H1 (cell line): ENCODE results near the gene TPD52L2. TPM values are rescaled to one million over a fixed set of nuclear protein-coding genes. Genes with fewer than 3 reads are reported as not detected.

Source experiments
- CTCF ChIA-PET: fragments of 300-600 bp; sonication (Branson Sonifier 250); formaldehyde crosslinking; loops from one replicate; lab custom pipeline; 2021; ENCODE audit not compliant: partially characterized antibody; lab: Charles Lee
- POLR2A ChIA-PET: fragments of 300-600 bp; sonication (Branson Sonifier 250); formaldehyde crosslinking; loops from one replicate; lab custom pipeline; 2021; ENCODE audit warnings: inconsistent platforms; ENCODE audit not compliant: partially characterized antibody; lab: Charles Lee
- DNase-seq, 2 experiments: peaks; one replicate each; pipeline versions ENCODE4 v3.0.0 to v3.0.0-alpha.2; 2010 to 2022; ENCODE audit warnings: low spot score in 2 of 2, low read depth in 1 of 2, mixed read lengths in 1 of 2
- FAIRE-seq: peaks from 2 replicates; lab custom pipeline; 2011; peaks lifted over from hg19 to GRCh38; lab: Jason Lieb, UNC
- H2AFZ ChIP-seq: 2 replicates; pipeline ENCODE4 v1.8.1; 2012; ENCODE audit warnings: low read length, inconsistent platforms
- H2AK5ac ChIP-seq: 2 replicates; pipeline ENCODE4 v1.6.1; 2013; ENCODE audit warnings: low read depth, low read length
- H2BK120ac ChIP-seq: replicated peaks from 2 replicates; pipeline ENCODE3; 2013; ENCODE audit warnings: low read depth, low read length, inconsistent platforms
- H2BK12ac ChIP-seq: 2 replicates; pipeline ENCODE4 v1.6.1; 2013; ENCODE audit warnings: low read depth, low read length
- H2BK15ac ChIP-seq: 2 replicates; pipeline ENCODE4 v1.6.1; 2013; ENCODE audit warnings: low read length
- H2BK20ac ChIP-seq: 2 replicates; pipeline ENCODE4 v1.6.1; 2013; ENCODE audit warnings: low read length
- H2BK5ac ChIP-seq: 2 replicates; pipeline ENCODE4 v1.6.1; 2013; ENCODE audit warnings: low read depth, low read length
- H3K14ac ChIP-seq: 2 replicates; pipeline ENCODE4 v1.6.1; 2013; ENCODE audit warnings: inconsistent platforms; ENCODE audit not compliant: insufficient read length
- H3K18ac ChIP-seq: 2 replicates; pipeline ENCODE4 v1.6.1; 2013; ENCODE audit warnings: low read length; ENCODE audit errors: extremely low read depth
- H3K23ac ChIP-seq: 2 replicates; pipeline ENCODE4 v1.6.1; 2013; ENCODE audit warnings: inconsistent platforms; ENCODE audit not compliant: insufficient read length
- H3K23me2 ChIP-seq: 2 replicates; pipeline ENCODE4 v1.6.1; 2013; ENCODE audit warnings: low read depth, low read length
- H3K27ac ChIP-seq: 2 replicates; pipeline ENCODE4 v1.6.1; 2011; ENCODE audit warnings: low read depth, low read length, inconsistent platforms
- H3K27me3 ChIP-seq, 4 experiments: replicated peaks in 1 of 4; 1 replicate in 1 of 4; 2 replicates in 3 of 4; pipeline versions ENCODE4 v1.6.1 to v1.8.1; 2011 to 2013; ENCODE audit warnings: low read length in 3 of 4, mild to moderate bottlenecking in 3 of 4, inconsistent platforms in 2 of 4, mixed read lengths in 2 of 4, moderate library complexity in 1 of 4; ENCODE audit not compliant: control insufficient read depth in 3 of 4, insufficient read depth in 3 of 4; ENCODE audit errors: extremely low read depth in 1 of 4
- H3K36me3 ChIP-seq, 4 experiments: 2 replicates each; pipeline versions ENCODE4 v1.6.1 to v1.8.1; 2011 to 2013; ENCODE audit warnings: mild to moderate bottlenecking in 4 of 4, low read length in 3 of 4, moderate library complexity in 2 of 4, control low read depth in 1 of 4, inconsistent platforms in 1 of 4; ENCODE audit not compliant: insufficient read depth in 4 of 4, control insufficient read depth in 2 of 4
- H3K4ac ChIP-seq: replicated peaks from 2 replicates; pipeline ENCODE3; 2013; ENCODE audit warnings: low read length, low read depth, mixed read lengths, inconsistent platforms; ENCODE audit not compliant: insufficient read length
- H3K4me1 ChIP-seq, 4 experiments: replicated peaks in 1 of 4; 1 replicate in 1 of 4; 2 replicates in 3 of 4; pipeline versions ENCODE4 v1.6.1 to v1.8.1; 2011 to 2013; ENCODE audit warnings: low read length in 3 of 4, inconsistent platforms in 2 of 4, mixed read lengths in 1 of 4; ENCODE audit not compliant: insufficient read depth in 4 of 4, control insufficient read depth in 3 of 4
- H3K4me2 ChIP-seq, 2 experiments: 2 replicates each; pipeline versions ENCODE4 v1.6.1 to v1.8.1; 2011 to 2013; ENCODE audit warnings: low read depth in 2 of 2, low read length in 2 of 2, control low read depth in 1 of 2, inconsistent platforms in 1 of 2, mild to moderate bottlenecking in 1 of 2; ENCODE audit not compliant: insufficient read depth in 1 of 2
- H3K4me3 ChIP-seq, 4 experiments: fragments of 200-600, 300-600 bp in 1 of 4; sonication (generic), shearing (Covaris generic), sonication (Bioruptor Twin) in 1 of 4; 2 replicates each; pipeline versions ENCODE4 v1.5.1 to v1.8.1; 2011 to 2016; ENCODE audit warnings: low read length in 4 of 4, low read depth in 3 of 4, control low read depth in 2 of 4, inconsistent platforms in 2 of 4, mild to moderate bottlenecking in 2 of 4, mixed read lengths in 1 of 4, moderate library complexity in 1 of 4; ENCODE audit not compliant: insufficient read depth in 2 of 4; ENCODE audit errors: extremely low read depth in 1 of 4
- H3K56ac ChIP-seq: replicated peaks from 2 replicates; pipeline ENCODE3; 2013; ENCODE audit warnings: low read depth, mild to moderate bottlenecking, mixed read lengths, low read length, inconsistent platforms; ENCODE audit not compliant: insufficient read length
- H3K79me1 ChIP-seq: 2 replicates; pipeline ENCODE4 v1.6.1; 2013; ENCODE audit warnings: low read depth, low read length, control low read depth
- H3K79me2 ChIP-seq, 2 experiments: 2 replicates each; pipeline versions ENCODE4 v1.6.1 to v1.8.1; 2012 to 2013; ENCODE audit warnings: low read length in 2 of 2, mild to moderate bottlenecking in 2 of 2, inconsistent platforms in 1 of 2; ENCODE audit not compliant: insufficient read depth in 2 of 2, control insufficient read depth in 1 of 2
- H3K9ac ChIP-seq, 4 experiments: replicated peaks in 1 of 4; 1 replicate in 1 of 4; 2 replicates in 3 of 4; pipeline versions ENCODE4 v1.6.1 to v1.8.1; 2011 to 2013; ENCODE audit warnings: low read depth in 3 of 4, low read length in 3 of 4, control low read depth in 2 of 4, mild to moderate bottlenecking in 2 of 4, moderate library complexity in 2 of 4, inconsistent platforms in 1 of 4; ENCODE audit errors: extremely low read depth in 1 of 4
- H3K9me3 ChIP-seq, 2 experiments: 2 replicates each; pipeline versions ENCODE4 v1.6.1 to v1.8.1; 2012 to 2013; ENCODE audit warnings: mild to moderate bottlenecking in 2 of 2, moderate library complexity in 2 of 2, control low read depth in 1 of 2, inconsistent platforms in 1 of 2, low read depth in 1 of 2, low read length in 1 of 2, mixed read lengths in 1 of 2; ENCODE audit not compliant: insufficient read depth in 2 of 2
- H4K20me1 ChIP-seq, 2 experiments: replicated peaks in 1 of 2; 2 replicates each; pipeline versions ENCODE3 to v1.8.1; 2011 to 2013; ENCODE audit warnings: inconsistent platforms in 2 of 2, low read length in 2 of 2, mild to moderate bottlenecking in 1 of 2; ENCODE audit not compliant: insufficient read depth in 2 of 2, control insufficient read depth in 1 of 2
- H4K5ac ChIP-seq: 2 replicates; pipeline ENCODE4 v1.6.1; 2013; ENCODE audit warnings: low read length, low read depth, mixed read lengths, inconsistent platforms; ENCODE audit not compliant: insufficient read length
- H4K8ac ChIP-seq: 2 replicates; pipeline ENCODE4 v1.8.0; 2013; ENCODE audit warnings: mild to moderate bottlenecking, moderate library complexity, low read length, inconsistent platforms; ENCODE audit not compliant: insufficient read depth; ENCODE audit errors: extremely low read depth
- H4K91ac ChIP-seq: replicated peaks from 2 replicates; pipeline ENCODE3; 2013; ENCODE audit warnings: low read length, mixed read lengths, inconsistent platforms; ENCODE audit not compliant: insufficient read length
- ASH2L ChIP-seq: fragments of 200-600, 300-600 bp; sonication (generic); IDR thresholded peaks from one replicate; pipeline ENCODE4 v1.7.1; 2017; ENCODE audit warnings: low read length
- CBX5 ChIP-seq: fragments of 300-800, 300-1000 bp; sonication (generic); IDR thresholded peaks from 2 replicates; pipeline ENCODE4 v1.7.1; 2016; ENCODE audit warnings: antibody characterized with exemption, low read length, low read depth
- CBX8 ChIP-seq: fragments of 300-800, 300-1000 bp; sonication (generic); IDR thresholded peaks from 2 replicates; pipeline ENCODE4 v1.7.1; 2016; ENCODE audit warnings: low read depth, low read length, borderline replicate concordance
- CHD1 ChIP-seq: IDR thresholded peaks from 2 replicates; pipeline ENCODE4 v1.6.1; 2012; ENCODE audit warnings: low read depth, low read length, improper control_type of control experiment
- CREB1 ChIP-seq: IDR thresholded peaks from 2 replicates; pipeline ENCODE4 v1.6.1; 2012; ENCODE audit warnings: inconsistent platforms
- EP300 ChIP-seq, 2 experiments: IDR thresholded peaks; 1 replicate in 1 of 2; 2 replicates in 1 of 2; pipeline ENCODE4 v1.6.1; 2011 to 2012; ENCODE audit warnings: low read depth in 2 of 2, low read length in 2 of 2, mild to moderate bottlenecking in 2 of 2, borderline replicate concordance in 1 of 2, inconsistent platforms in 1 of 2, moderate library complexity in 1 of 2
- EZH2 ChIP-seq: fragments of 200-600 bp; sonication (generic); IDR thresholded peaks from 2 replicates; pipeline ENCODE4 v1.7.1; 2012; ENCODE audit warnings: low read depth, mild to moderate bottlenecking, moderate library complexity, low read length, inconsistent platforms; ENCODE audit not compliant: severe bottlenecking
- GTF2F1 ChIP-seq: IDR thresholded peaks from 2 replicates; pipeline ENCODE4 v1.6.1; 2012; ENCODE audit warnings: low read depth, low read length, improper control_type of control experiment, borderline replicate concordance
- MAFK ChIP-seq: IDR thresholded peaks from 2 replicates; pipeline ENCODE4 v1.6.1; 2012; ENCODE audit warnings: low read depth, mild to moderate bottlenecking, improper control_type of control experiment, low read length
- NRF1 ChIP-seq: IDR thresholded peaks from 2 replicates; pipeline ENCODE4 v1.6.1; 2011; ENCODE audit warnings: mild to moderate bottlenecking, low read depth, low read length, improper control_type of control experiment
- SIN3A ChIP-seq, 2 experiments: IDR thresholded peaks in 1 of 2; conservative IDR thresholded peaks in 1 of 2; 2 replicates each; pipeline ENCODE4 v1.6.1; 2011 to 2012; ENCODE audit warnings: low read length in 2 of 2, improper control_type of control experiment in 1 of 2, low read depth in 1 of 2, mild to moderate bottlenecking in 1 of 2
- WGBS, 2 experiments: shearing (Covaris generic) in 1 of 2; methylation state at CpG; one replicate each; pipeline versions ENCODE4 v1.1.6 to v1.1.7; 2013 to 2015; ENCODE audit warnings: low lambda C conversion rate in 2 of 2, mixed read lengths in 2 of 2, inconsistent platforms in 1 of 2, low coverage in 1 of 2, missing lambda C conversion rate in 1 of 2; ENCODE audit not compliant: insufficient replicate concordance in 2 of 2, insufficient coverage in 1 of 2, insufficient read length in 1 of 2; ENCODE audit errors: extremely low coverage in 1 of 2, missing lambda C conversion rate in 1 of 2; 5-methylcytosine and 5-hydroxymethylcytosine counted together
- polyA plus RNA-seq, 7 experiments: library from polyadenylated mRNA; depleted of rRNA in 3 of 7; stranded (reverse) in 5 of 7; unstranded in 2 of 7; fragments of >200 nt in 5 of 7; fragments of 200-250 nt in 2 of 7; gene quantifications; 1 replicate in 5 of 7; 2 replicates in 1 of 7; 4 replicates in 1 of 7; pipeline versions ENCODE4 v1.2.1 to v1.2.3, GENCODE V29; 2011 to 2013; ENCODE audit warnings: missing spikeins in 2 of 7, mixed read lengths in 2 of 7
- total RNA-seq: library from RNA; stranded (reverse); fragmentation: NEBNext Ultra II Directional; extraction: Animal tissue kit (Norgen Biotek cat#: 25700); gene quantifications from 2 replicates; pipeline ENCODE4 v1.2.1, GENCODE V29; 2021

The TPD52L2 gene
- total and polyA plus RNA-seq, 2 of the 8 experiments (the other 6 are each of a cell fraction or from before 2014, with no cell fraction given) = 77.1 to 80.2 TPM

DNA sequence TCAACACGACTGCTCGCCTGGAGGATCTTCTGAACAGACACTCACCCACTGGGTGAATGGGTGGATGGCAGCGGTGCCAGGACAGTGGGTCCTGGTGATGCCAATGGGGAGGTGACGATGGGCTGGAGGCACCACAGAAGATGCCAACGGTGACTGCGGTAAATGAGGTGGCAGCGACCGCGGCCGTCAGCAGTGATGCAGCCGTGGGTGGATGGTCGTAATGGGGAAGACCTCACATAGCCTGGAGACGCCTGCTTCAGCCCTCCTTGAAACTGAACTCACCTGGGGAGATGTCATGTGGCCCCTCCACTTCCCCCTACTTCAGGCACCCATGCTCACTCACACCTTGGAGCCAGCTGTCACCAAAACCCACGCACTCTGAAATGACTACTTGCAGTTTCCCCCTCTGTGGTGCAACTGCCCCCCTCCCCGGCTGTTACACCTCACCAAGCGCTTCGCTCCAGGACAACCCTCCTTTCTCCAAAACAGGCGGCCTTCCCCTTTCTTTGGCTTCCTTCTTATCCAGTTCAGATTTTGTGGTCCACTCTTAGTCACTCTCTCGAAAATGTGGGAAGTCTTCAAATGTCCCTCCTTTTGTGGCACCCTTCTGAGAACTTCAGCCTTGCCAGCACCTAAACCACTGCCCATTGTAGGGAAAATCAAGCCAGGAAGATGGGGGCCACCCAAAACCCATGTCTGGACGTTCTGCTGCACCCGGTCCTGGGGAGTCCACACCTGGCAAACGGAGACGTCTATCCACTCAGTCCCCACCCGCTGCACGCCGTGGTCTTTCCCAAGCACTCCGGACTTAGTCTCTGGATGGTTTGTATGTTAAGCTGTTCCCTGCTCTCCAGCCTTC lies 14.2 kb upstream of the TPD52L2 start:
- Histone ChIP-seq H3K4me3 (no peak overlapping the region), H2AK5ac (no peak overlapping the region), H2BK20ac (no peak overlapping the region; the same call in 1 of the 2 replicates), H3K79me1 (no peaks in the 10 kb centered on the region), H3K4ac (no peak overlapping the region), H3K79me2 (no peaks in the 10 kb centered on the region), H3K4me2 (no peak overlapping the region), H3K56ac (no peak overlapping the region), H3K36me3 (no peaks in the 10 kb centered on the region), H3K27me3 (no peaks in the 10 kb centered on the region), H3K4me1 (peaks cover 6 to 48% (median 39%) of the 10 kb centered on the region in 4 experiments), H4K5ac (no peak overlapping the region), H3K9me3 (no peaks in the 10 kb centered on the region), H3K23ac (no peak overlapping the region), H2AFZ (no peak overlapping the region), H2BK12ac (peak overlapping the region; percentile 80; the same call in 1 of the 2 replicates), H3K23me2 (peaks cover 16% of the 10 kb centered on the region; the same call in 1 of the 2 replicates), H4K20me1 (peaks cover 0 to 4% of the 10 kb centered on the region in 2 experiments), H3K27ac (no peak overlapping the region), H4K91ac (peak overlapping the region; percentile 22), H4K8ac (no peak overlapping the region), H2BK5ac (peak overlapping the region; percentile 21; the same call in 1 of the 2 replicates), H3K18ac (peak overlapping the region; percentile 2; the same call in 1 of the 2 replicates), H2BK15ac (peak overlapping the region; percentile 92), H3K9ac (no peak overlapping the region), H3K14ac (no peak overlapping the region), H2BK120ac (peak overlapping the region; percentile 15)
- CTCF ChIA-PET = interaction anchor here (0.7 to 1.2 kb wide), 5 partner anchors 42 to 343 kb away, joined by 3 read pairs; no protein-coding TSS in a partner anchor
- 92% methylated on average over 27 of the region's 27 CpGs; no CpG with 5 or more reads in 1 of the 2 experiments for WGBS, 2 experiments
- DNase-seq (no peak), FAIRE-seq (no peak)
- POLR2A ChIA-PET = interaction anchor here (1.2 kb wide), 1 partner anchor 14 kb away, joined by 3 read pairs; the partner anchor contains the start of gene TPD52L2
- TF ChIP-seq MAFK (no peak), EP300 (IDR thresholded peaks at IDR 0.05; ENCODE audit: borderline replicate concordance in 1 of 2, low read depth in 2 of 2, low read length in 2 of 2) (no peak), ASH2L (no peak), CBX8 (no peak), NRF1 (no peak), GTF2F1 (no peak), CHD1 (no peak), SIN3A (conservative IDR thresholded peaks at IDR 0.05 in 1 of 2, IDR thresholded peaks at IDR 0.05 in 1 of 2; ENCODE audit: low read depth in 1 of 2, low read length in 2 of 2) (no peak), CREB1 (no peak), CBX5 (no peak), EZH2 (no peak)
